ENCODE results near the gene JARID2. TPM values are rescaled to one million over a fixed set of nuclear protein-coding genes. Genes with fewer than 3 reads are reported as not detected.
A peak's percentile ranks its signal among the peaks of the same experiment; 100 is the strongest.

JARID2 gene
- total and polyA plus RNA-seq, 12 donors: 2.3 to 11.6 (median 8.7) TPM

- peaks cover 0 to 7% (median 0%) of the 10 kb centered on the region in 9 donors for H3K36me3 ChIP-seq
- ATAC-seq: no peak
- TF ChIP-seq CTCF (IDR thresholded peaks at IDR 0.05): no peak
- no peak overlapping the region for H3K27ac ChIP-seq
- H3K4me1 ChIP-seq: peaks cover 5 to 70% (median 53%) of the 10 kb centered on the region in 9 donors
- 96 to 99% methylated on average over 2 of the region's 2 CpGs for WGBS, 2 donors
- intact Hi-C loops (cut with DNase I): loop anchor here in 1 of 10 donors (10.0 kb wide), 1 partner anchor 118 kb away; no protein-coding TSS in a partner anchor
- no peaks in the 10 kb centered on the region for H3K9me3 ChIP-seq
- no peaks in the 10 kb centered on the region for H3K27me3 ChIP-seq
- H3K4me3 ChIP-seq: no peak overlapping the region
- no peak for DNase-seq
Measured at GRCh38 chr6:15372932-15373331, 127.1 kb downstream of the JARID2 start.

DNA sequence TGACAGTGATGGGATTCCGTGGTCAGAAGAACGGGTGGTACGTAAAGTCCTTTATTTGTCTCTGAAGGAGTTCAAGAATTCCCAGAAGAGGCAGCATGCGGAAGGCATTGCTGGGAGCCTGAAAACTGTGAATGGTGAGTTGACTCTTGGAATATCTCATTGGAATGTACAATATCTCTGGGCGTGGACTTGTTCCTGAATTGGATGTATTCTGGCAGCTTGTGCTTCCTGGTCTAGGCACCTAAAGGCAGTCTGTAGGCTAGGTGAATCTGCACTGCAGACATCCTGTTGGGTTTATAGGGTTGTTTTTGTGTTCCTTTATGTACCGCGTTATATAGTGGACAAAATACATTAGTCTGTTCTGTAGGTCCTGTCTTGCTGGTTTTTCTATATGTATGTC is 128.2 kb downstream of the JARID2 start:
- H3K4me1 ChIP-seq: peaks cover 5 to 63% (median 52%) of the 10 kb centered on the region in 9 donors
- DNase-seq (no peak), ATAC-seq (peak in 2 of 8 donors; percentile 46 to 53)
- TF ChIP-seq CTCF (IDR thresholded peaks at IDR 0.05): no peak
- 41 to 62% methylated on average over 7 of the region's 7 CpGs for WGBS, 2 donors
- H3K27ac ChIP-seq: no peak overlapping the region
- H3K27me3 ChIP-seq: no peaks in the 10 kb centered on the region
- H3K9me3 ChIP-seq: no peaks in the 10 kb centered on the region
- no peak overlapping the region for H3K4me3 ChIP-seq
- H3K36me3 ChIP-seq: peaks cover 0 to 7% (median 0%) of the 10 kb centered on the region in 9 donors
- intact Hi-C loops (cut with DNase I): loop anchor here in 1 of 10 donors (10.0 kb wide), 1 partner anchor 119 kb away; no protein-coding TSS in a partner anchor

- 97 to 98% methylated on average over 2 of the region's 2 CpGs for WGBS, 2 donors
- ATAC-seq (no peak), DNase-seq (no peak)
- Histone ChIP-seq H3K36me3 (peaks cover 0 to 7% (median 0%) of the 10 kb centered on the region in 9 donors), H3K4me1 (peaks cover 5 to 63% (median 52%) of the 10 kb centered on the region in 9 donors), H3K27ac (no peak overlapping the region), H3K27me3 (no peaks in the 10 kb centered on the region), H3K9me3 (no peaks in the 10 kb centered on the region), H3K4me3 (no peak overlapping the region)
- no peak for TF ChIP-seq CTCF (IDR thresholded peaks at IDR 0.05)
- intact Hi-C loops (cut with DNase I): loop anchor here in 1 of 10 donors (10.0 kb wide), 1 partner anchor 120 kb away; no protein-coding TSS in a partner anchor
Measured at GRCh38 chr6:15375018-15375417, 129.1 kb downstream of the JARID2 start.

DNA sequence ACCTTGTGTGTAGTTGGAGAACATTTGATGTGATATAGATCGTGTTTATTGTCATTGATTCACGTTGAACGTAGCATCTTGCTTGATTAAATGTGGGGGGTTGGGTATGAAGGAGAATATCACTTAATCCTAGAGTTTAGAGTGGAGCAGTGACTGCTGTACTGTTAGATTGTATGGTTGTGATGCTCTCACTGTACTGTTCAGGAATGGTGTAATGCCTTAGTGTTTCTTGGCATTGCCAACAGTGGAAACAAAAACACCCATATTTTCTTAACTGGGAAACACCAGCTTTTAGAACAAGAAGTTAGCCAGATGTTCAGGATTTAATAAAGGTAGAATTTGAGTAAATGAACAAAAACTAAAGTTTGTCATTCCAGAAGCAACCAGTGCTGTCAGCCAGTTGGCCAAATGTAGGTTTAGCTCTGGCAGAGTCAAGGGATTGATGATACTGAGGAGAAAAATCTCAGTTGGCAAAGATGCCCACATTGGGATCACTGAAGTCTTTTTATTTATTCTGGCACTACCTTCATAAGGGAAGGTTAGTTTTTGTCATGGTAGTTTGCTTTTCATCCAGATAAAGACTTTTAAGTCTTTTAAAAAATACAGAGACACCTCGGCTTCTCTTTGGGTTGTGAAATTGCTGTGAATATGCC is 129.9 kb downstream of the JARID2 start:
- TF ChIP-seq CTCF (IDR thresholded peaks at IDR 0.05): no peak
- WGBS, 2 donors: 90 to 95% methylated on average over 4 of the region's 4 CpGs
- ATAC-seq: no peak

More for the DNA sequence above, 129.9 kb downstream of the JARID2 start:
- H3K4me1 ChIP-seq: peaks cover 5 to 63% (median 46%) of the 10 kb centered on the region in 9 donors
- H3K27ac ChIP-seq: no peak overlapping the region
- H3K36me3 ChIP-seq: peaks cover 0 to 7% (median 0%) of the 10 kb centered on the region in 9 donors
- no peak for DNase-seq
- no peak overlapping the region for H3K4me3 ChIP-seq
- intact Hi-C loops (cut with DNase I): loop anchor here in 1 of 10 donors (10.0 kb wide), 1 partner anchor 121 kb away; no protein-coding TSS in a partner anchor
- no peaks in the 10 kb centered on the region for H3K9me3 ChIP-seq
- no peaks in the 10 kb centered on the region for H3K27me3 ChIP-seq

Measured in heart right ventricle (tissue), 16 donors.